Stimulated activated CD8-positive, alpha-beta memory T cell treated with anti-CD3 and anti-CD28 coated beads, Interleukin-12 subunit alpha, Interleukin-12 subunit beta, amount 100 ng/mL, for 24 hours (primary cell): ENCODE results near the gene ABHD5.
A peak's percentile ranks its signal among the peaks of the same experiment; 100 is the strongest.
"Not testable (repeated sequence)": the region's sequence is repeated elsewhere in the genome, so short reads cannot be mapped to it uniquely, and the experiment has no call there.

Experiments used
- DNase-seq: peaks from one replicate; pipeline ENCODE4 v3.0.0-alpha.2; 2020; ENCODE audit errors: extremely low read depth

Gene ABHD5

DNA sequence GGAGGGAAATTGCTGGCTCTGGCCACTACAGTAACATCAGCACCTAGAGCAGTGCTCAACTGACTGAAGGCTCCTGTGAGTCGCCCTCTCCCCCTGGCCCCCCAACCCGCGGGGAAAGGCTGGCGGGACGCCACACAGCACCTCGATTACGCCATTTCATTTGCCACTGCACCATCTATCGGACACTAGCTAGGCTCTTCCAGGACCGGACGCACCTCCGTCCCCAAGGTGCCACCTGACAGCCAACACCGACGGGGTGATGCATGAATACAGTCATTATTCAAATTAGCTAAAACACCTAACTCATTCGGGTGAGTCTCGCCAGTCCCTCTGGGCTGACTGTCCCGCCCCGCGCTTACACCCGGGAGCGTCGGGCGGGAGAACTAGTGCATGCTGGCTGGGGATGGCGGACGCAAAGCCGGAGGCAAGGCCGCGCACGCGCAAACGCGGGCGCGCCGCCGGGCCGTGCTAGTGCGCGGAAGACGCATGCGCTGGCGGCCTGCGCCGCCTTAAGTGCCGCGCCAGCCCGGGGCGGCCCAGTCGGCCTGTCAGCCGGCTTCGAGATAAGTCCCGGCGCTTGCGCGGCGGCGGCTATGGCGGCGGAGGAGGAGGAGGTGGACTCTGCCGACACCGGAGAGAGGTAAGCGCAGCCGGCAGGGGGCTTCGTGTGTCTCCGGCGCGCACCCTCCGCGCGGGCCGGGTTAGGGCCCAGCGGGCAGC lies at the start of gene ABHD5:
Gene ABHD5 (plus strand): TSS at position 539 of the 720 bp plus-strand sequence. CDS start 55 bp downstream, at position 594.
- peak; percentile 74 for DNase-seq

DNA sequence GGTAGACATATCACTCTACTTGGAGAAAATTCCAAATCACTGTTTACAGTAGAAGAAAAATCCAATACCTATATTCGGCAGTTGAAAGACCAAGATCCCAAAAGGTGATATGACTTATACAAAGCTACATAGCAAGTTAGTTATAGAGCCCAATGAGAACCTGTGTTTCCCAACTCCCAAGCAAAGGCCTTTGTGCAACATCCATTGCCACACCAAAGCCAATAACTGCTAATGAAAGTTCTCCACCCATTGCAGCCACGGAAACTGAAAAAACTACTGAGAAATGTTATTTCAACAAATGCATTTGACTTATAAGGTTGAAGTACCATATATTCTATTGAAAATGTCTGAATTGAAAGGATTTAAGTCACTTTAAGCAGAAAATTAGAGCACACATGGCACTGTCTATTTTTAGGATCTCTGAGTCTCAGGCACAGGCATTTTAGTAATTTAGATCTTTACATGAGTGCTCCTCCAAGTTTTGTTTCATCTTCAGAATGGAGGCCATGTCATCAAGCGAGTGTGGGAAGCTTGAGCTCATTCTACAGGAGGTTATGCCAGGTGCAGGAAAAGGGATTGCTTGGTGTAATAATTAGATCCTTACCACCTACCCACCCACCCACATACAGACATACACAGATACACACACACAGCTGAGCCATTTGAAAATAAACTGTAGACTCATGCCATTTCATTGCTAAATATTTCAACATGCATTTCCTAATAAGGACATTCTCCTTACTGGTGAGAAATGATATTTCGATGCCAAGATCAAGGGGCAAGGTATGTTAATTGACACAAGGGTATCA lies 49.2 kb upstream of the ABHD5 start:
- no peak for DNase-seq

DNA sequence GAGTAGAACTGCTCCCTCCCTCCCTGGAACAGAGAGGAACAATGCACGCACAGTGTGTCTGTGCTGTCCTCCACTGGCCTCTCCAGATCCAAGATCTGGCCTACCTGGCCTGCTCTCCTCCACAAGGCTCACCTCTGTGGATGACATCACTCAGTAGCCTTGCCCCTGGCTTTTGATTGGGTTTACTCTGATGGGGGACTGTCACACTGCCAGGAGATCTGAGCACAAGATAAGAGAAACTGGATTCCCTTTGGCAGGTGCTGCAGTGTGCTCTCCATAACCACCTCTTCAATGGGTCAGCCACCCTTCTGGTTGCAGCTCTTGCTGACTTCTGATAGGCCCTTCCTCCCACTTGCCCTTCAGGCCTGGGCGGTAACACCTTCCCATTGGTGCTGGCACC lies 46.3 kb upstream of the ABHD5 start:
- DNase-seq, result no peak

DNA sequence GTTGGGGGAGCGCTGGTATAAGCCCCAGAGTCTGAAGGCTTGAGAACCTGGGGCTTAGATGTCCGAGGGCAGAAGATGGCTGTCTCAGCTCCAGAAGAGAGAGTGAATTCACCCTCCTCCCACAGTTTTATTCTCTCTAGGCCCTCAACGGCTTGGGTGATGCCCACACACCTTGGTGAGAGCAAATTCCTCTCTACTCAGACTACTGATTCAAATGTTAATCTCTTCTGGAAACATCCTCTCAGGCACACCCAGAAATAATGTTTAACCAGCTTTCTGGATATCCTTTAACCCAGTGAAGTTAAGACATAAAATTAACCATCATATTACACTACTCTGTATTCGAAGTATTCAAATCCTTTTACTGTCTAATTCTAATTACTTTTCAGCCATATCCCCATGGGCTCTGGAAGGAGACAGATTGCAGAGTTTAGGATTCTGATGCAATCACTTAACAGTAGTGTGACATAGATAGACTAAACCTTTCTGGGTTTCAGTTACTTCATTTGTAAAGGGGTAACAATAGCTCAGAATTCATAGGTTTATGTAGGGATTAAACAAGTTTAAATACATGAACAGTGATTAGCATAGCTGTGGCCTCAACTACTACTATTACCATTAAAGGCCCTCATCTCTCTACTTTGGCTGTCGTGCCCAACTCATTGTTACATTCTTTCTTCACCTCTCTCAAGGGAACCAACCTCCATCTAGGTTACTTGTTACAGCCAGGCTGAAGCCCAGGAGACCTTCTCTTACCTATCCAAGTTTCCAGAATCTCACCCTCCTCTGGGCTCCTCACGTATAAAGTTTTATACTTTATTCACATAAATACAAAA lies 43.2 kb upstream of the ABHD5 start:
- no peak for DNase-seq

DNA sequence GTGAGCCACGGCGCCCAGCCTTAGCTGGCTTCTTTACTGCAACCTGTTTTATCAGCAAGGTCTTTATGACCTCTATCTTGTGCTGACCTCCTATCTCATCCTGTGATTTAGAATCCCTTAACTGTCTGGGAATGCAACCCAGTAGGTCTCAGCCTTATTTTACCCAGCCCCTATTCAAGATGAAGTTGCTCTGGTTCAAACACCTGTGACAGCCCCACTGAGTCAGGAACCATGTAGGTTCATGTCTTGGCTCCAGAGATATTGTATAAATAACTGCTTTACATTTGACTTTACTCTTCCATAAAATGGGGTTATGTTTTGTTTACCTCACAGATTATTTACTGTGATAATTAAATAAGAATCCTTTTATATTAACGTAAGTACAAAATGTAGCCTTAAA lies 41.8 kb upstream of the ABHD5 start:
- DNase-seq, result no peak

- no peak for DNase-seq
Measured at GRCh38 chr3:43649365-43649968, 41.3 kb upstream of the ABHD5 start.

DNA sequence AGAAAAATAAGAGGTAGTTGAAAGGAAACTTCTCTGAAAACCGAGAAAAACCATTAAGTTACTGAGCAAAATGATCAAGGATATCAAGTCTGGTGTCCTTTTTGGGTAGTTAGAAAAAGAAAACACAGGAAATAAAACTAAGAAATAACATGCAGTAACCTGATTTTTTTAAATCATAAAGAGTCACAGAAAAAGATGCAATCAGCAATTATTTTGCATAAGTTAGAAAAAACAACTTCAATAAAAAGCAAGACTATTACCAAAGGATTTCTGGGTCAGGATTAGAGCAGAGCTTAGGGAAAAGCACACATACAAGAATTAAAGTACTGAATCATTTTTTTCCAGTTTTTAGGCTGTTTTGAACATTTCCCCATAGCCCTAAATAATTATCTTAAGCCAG lies 40.4 kb upstream of the ABHD5 start:
- no peak for DNase-seq

DNA sequence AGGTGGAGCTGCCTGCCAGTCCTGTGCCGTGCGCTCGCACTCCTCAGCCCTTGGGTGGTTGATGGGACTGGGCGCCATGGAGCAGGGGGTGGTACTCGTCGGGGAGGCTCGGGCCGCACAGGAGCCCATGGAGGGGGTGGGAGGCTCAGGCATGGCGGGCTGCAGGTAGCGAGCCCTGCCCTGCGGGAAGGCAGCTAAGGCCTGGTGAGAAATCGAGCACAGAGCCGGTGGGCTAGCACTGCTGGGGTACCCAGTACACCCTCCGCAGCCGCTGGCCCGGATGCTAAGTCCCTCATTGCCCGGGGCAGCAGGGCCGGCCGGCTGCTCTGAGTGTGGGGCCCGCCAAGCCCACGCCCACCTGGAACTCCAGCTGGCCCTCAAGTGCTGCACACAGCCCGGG lies 34.3 kb upstream of the ABHD5 start:
- DNase-seq, result not testable (repeated sequence)

GRCh38 chr3:43659250-43659880 lies 31.4 kb upstream of the ABHD5 start:
- no peak for DNase-seq

GRCh38 chr3:43661376-43661775 lies 29.4 kb upstream of the ABHD5 start:
- not testable (repeated sequence) for DNase-seq

- DNase-seq, result not testable (repeated sequence)
Measured at GRCh38 chr3:43665011-43665410, 25.7 kb upstream of the ABHD5 start.

DNA sequence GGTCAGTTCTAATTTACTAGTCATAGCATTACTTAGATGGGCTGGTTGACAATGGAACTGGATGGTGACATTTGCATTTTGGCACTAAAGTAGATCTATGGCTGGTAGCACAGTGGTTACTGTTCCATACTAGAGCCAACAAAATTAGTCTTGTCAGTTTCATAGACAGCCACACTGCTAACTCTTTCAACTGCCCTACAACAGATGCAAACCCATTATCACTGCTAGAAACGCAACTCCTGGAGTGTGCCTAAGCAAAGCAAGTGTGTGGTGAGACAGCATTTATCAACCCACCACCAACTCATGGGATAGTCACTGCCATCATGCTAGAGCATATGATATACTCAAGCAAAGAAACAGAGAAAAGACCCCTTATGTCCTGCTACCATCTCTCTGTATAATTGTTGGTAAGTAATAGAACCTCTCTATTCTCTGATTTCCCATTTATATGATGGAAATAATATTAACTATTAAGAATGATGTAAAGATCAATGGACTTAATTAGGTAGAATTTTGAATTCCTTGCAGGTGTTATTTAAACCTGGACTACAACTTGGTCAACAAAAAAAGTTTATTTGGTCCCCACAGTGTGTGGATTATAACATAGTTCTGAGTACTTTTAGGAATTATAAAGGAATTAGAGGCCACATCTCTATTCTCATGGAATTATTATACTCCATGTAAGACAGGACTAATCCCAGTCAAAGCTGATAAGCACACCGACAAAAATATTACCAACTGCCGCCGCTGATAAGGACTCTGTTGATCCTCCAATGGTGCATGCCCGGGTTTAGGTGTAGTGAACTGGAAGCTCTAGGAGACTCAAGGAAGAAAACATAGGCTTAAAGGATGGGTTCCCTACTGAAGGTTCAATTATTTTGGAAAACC lies 19.9 kb upstream of the ABHD5 start:
- no peak for DNase-seq

DNA sequence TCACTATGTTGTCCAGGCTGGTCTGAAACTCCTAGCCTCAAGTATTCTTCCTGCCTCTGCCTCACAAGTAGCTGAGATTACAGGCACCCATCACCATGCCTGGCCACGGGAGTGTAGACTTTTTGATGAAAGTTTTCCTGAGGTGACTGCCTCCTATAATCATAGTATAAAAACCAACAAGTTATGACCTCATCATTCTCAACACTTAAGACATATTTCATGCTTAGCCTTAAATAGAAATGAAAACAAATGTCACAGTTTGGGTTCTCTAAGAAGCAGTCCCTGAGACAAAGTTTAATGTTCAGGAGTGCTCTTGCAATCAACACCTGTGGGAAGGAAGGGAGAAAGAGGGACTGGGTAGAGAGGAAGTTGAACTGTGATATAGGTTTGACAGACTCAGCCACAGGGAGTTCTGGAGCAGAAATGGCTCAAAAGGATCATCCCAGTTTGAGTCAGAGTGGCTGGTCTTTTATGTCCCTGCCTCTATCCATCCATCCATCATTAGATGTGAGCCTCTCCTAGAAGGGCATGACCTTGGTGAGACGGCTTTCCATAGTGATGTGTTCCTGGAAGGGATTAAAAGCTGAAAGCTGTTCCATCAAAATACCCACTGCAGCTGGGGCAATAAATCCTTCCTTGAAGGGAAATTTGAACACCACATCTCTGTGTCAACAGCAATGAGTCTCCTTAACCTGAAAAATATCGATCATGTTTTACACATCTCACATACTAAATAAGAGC lies 16.2 kb upstream of the ABHD5 start:
- no peak for DNase-seq

GRCh38 chr3:43675593-43675992 lies 15.1 kb upstream of the ABHD5 start:
- DNase-seq, result no peak

GRCh38 chr3:43676441-43676840 lies 14.3 kb upstream of the ABHD5 start:
- DNase-seq, result no peak

GRCh38 chr3:43678375-43678774 lies 12.4 kb upstream of the ABHD5 start:
- not testable (repeated sequence) for DNase-seq

GRCh38 chr3:43678887-43679449 lies 11.8 kb upstream of the ABHD5 start:
- not testable (repeated sequence) for DNase-seq

DNA sequence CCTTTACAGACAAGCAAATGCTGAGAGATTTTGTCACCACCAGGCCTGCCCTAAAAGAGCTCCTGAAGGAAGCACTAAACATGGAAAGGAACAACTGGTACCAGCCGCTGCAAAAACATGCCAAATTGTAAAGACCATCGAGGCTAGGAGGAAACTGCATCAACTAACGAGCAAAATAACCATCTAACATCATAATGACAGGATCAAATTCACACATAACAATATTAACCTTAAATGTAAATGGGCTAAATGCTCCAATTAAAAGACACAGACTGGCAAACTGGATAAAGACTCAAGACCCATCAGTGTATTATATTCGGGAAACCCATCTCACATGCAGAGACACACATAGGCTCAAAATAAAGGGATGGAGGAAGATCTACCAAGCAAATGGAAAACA lies 9.9 kb upstream of the ABHD5 start:
- not testable (repeated sequence) for DNase-seq

DNA sequence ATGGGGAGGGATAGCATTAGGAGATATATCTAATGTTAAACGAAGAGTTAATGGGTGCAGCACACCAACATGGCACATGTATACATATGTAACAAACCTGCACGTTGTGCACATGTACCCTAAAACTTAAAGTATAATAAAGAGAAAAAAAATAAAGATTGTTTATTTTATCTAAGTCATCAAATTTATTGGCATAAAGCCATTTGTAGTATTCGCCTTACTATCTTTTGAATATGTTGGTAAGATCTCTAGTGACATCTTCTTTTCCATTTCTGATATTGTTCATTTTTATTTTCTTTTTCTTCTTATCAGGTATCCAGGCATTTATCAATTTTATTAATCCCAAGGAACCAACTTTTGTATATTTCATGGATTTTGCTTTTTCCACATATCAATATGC lies 5.8 kb upstream of the ABHD5 start:
- DNase-seq, result no peak
